ENCODE results near the gene ARSA. TPM values are rescaled to one million over a fixed set of nuclear protein-coding genes. Genes with fewer than 3 reads are reported as not detected.

Gene ARSA
- total and polyA plus RNA-seq, 2 of the 13 experiments (the other 11 are each of a cell fraction or from before 2014, with no cell fraction given) = 9.0 to 11.5 TPM

DNA sequence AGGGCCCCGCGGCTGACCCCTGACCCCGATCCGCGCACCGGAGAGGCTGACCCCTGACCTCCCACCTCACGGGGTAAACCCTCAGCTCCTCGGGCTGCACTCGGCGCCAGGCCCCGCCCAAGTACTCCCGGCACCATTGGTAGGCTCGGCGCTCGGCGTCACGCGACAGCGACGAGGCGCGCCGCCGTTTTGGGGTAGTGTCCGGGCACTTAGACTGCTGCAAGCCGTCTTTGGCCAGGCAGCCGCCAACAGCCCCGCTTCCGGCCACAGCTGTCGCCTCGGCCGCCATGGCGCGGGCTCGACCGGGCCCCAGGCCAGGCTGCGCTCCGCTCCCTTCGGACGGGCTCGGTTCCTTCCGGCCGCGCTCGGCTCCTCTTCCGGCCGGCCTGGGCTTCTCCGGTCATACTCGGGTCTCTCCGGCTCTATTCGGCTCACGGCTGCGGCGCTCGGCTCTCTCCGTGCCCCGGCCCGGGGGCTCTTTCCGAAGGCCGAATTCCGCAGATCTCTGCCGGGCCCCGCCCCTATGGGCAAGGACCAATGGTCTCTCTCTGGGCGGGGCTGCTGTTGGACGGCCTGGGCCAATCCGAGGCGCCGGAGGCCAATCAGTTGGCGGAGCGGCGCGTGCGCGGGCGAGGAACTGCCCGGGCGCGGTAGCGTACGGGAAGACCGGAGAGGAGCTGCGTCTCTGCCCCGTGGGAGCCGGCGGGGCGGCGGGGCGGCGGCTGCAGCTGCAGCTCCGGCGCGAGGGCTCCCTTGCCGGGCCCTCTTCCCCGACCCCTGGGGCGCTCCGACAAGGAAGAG lies 45.3 kb downstream of the ARSA start, which contains the start of gene CHKB (continued):
- TF ChIP-seq RORA (CRISPR knock-in tag; IDR thresholded peaks at IDR 0.05) (no peak), SMAD9 (CRISPR knock-in tag; IDR thresholded peaks at IDR 0.05) (no peak), HDAC1 (CRISPR knock-in tag; IDR thresholded peaks at IDR 0.05) (peak; percentile 74), ZBTB38 (CRISPR knock-in tag; IDR thresholded peaks at IDR 0.05) (no peak), SUZ12 (IDR thresholded peaks at IDR 0.05; ENCODE audit: low read depth, low read length) (no peak), KLF13 (CRISPR knock-in tag; IDR thresholded peaks at IDR 0.05) (no peak), ZNF607 (CRISPR knock-in tag; IDR thresholded peaks at IDR 0.05; ENCODE audit: borderline replicate concordance) (peak; percentile 78), ZNF530 (CRISPR knock-in tag; IDR thresholded peaks at IDR 0.05; ENCODE audit: low read depth) (no peak), ZNF720 (CRISPR knock-in tag; IDR thresholded peaks at IDR 0.05) (no peak), SMAD1 (CRISPR knock-in tag; IDR thresholded peaks at IDR 0.05; ENCODE audit: borderline replicate concordance, low read depth) (0 out of 2 replicates have a peak, but pooled peaks have one; percentile 41), ZNF17 (CRISPR knock-in tag; IDR thresholded peaks at IDR 0.05) (no peak), ZNF274 (CRISPR knock-in tag; IDR thresholded peaks at IDR 0.05) (peak; percentile 60; the same call in 1 of the 2 replicates), FOSL1 (CRISPR knock-in tag; IDR thresholded peaks at IDR 0.05; ENCODE audit: borderline replicate concordance) (no peak)
- TF ChIP-seq, protein P1, sequence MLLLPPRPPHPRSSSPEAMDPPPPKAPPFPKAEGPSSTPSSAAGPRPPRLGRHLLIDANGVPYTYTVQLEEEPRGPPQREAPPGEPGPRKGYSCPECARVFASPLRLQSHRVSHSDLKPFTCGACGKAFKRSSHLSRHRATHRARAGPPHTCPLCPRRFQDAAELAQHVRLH (CRISPR knock-in tag; IDR thresholded peaks at IDR 0.05; ENCODE audit: borderline replicate concordance, low read depth) = no peak; the same call in 1 of the 2 replicates
- TF ChIP-seq, protein P2, sequence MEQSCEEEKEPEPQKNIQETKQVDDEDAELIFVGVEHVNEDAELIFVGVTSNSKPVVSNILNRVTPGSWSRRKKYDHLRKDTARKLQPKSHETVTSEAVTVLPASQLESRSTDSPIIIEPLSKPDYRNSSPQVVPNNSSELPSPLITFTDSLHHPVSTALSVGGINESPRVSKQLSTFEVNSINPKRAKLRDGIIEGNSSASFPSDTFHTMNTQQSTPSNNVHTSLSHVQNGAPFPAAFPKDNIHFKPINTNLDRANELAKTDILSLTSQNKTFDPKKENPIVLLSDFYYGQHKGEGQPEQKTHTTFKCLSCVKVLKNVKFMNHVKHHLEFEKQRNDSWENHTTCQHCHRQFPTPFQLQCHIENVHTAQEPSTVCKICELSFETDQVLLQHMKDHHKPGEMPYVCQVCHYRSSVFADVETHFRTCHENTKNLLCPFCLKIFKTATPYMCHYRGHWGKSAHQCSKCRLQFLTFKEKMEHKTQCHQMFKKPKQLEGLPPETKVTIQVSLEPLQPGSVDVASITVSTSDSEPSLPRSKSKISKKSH (CRISPR knock-in tag; IDR thresholded peaks at IDR 0.05; ENCODE audit: borderline replicate concordance) = peak; percentile 14; the same call in 1 of the 2 replicates
- TF ChIP-seq, protein P3, sequence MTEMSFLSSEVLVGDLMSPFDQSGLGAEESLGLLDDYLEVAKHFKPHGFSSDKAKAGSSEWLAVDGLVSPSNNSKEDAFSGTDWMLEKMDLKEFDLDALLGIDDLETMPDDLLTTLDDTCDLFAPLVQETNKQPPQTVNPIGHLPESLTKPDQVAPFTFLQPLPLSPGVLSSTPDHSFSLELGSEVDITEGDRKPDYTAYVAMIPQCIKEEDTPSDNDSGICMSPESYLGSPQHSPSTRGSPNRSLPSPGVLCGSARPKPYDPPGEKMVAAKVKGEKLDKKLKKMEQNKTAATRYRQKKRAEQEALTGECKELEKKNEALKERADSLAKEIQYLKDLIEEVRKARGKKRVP (CRISPR knock-in tag; IDR thresholded peaks at IDR 0.05) = peak in 1 of 2 experiments; percentile 32; a peak in 1 of 4 replicates
- TF ChIP-seq, protein P4, sequence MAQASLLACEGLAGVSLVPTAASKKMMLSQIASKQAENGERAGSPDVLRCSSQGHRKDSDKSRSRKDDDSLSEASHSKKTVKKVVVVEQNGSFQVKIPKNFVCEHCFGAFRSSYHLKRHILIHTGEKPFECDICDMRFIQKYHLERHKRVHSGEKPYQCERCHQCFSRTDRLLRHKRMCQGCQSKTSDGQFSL (CRISPR knock-in tag; IDR thresholded peaks at IDR 0.05) = no peak; the same call in 1 of the 2 replicates
- TF ChIP-seq, protein P5, sequence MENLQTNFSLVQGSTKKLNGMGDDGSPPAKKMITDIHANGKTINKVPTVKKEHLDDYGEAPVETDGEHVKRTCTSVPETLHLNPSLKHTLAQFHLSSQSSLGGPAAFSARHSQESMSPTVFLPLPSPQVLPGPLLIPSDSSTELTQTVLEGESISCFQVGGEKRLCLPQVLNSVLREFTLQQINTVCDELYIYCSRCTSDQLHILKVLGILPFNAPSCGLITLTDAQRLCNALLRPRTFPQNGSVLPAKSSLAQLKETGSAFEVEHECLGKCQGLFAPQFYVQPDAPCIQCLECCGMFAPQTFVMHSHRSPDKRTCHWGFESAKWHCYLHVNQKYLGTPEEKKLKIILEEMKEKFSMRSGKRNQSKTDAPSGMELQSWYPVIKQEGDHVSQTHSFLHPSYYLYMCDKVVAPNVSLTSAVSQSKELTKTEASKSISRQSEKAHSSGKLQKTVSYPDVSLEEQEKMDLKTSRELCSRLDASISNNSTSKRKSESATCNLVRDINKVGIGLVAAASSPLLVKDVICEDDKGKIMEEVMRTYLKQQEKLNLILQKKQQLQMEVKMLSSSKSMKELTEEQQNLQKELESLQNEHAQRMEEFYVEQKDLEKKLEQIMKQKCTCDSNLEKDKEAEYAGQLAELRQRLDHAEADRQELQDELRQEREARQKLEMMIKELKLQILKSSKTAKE (CRISPR knock-in tag; IDR thresholded peaks at IDR 0.05; ENCODE audit: borderline replicate concordance) = no peak
- TF ChIP-seq, protein P6, sequence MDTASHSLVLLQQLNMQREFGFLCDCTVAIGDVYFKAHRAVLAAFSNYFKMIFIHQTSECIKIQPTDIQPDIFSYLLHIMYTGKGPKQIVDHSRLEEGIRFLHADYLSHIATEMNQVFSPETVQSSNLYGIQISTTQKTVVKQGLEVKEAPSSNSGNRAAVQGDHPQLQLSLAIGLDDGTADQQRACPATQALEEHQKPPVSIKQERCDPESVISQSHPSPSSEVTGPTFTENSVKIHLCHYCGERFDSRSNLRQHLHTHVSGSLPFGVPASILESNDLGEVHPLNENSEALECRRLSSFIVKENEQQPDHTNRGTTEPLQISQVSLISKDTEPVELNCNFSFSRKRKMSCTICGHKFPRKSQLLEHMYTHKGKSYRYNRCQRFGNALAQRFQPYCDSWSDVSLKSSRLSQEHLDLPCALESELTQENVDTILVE (CRISPR knock-in tag; IDR thresholded peaks at IDR 0.05) = peak; percentile 92
- TF ChIP-seq, protein P7, sequence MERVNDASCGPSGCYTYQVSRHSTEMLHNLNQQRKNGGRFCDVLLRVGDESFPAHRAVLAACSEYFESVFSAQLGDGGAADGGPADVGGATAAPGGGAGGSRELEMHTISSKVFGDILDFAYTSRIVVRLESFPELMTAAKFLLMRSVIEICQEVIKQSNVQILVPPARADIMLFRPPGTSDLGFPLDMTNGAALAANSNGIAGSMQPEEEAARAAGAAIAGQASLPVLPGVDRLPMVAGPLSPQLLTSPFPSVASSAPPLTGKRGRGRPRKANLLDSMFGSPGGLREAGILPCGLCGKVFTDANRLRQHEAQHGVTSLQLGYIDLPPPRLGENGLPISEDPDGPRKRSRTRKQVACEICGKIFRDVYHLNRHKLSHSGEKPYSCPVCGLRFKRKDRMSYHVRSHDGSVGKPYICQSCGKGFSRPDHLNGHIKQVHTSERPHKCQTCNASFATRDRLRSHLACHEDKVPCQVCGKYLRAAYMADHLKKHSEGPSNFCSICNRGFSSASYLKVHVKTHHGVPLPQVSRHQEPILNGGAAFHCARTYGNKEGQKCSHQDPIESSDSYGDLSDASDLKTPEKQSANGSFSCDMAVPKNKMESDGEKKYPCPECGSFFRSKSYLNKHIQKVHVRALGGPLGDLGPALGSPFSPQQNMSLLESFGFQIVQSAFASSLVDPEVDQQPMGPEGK (CRISPR knock-in tag; IDR thresholded peaks at IDR 0.05) = 0 out of 2 replicates have a peak, but pooled peaks have one; percentile 37

Data from HepG2 (cell line).